Muscle of back (tissue), 11 donors: Measurements from ENCODE around the gene ITPR3. TPM values are rescaled to one million over a fixed set of nuclear protein-coding genes. Genes with fewer than 3 reads are reported as not detected.
"Not testable (repeated sequence)": the region's sequence is repeated elsewhere in the genome, so short reads cannot be mapped to it uniquely, and the experiment has no call there.

Experiments
- DNase-seq, 3 donors: peaks; one replicate each; pipeline versions ENCODE4 v3.0.0 to v3.0.0-alpha.2; 2013
- polyA plus RNA-seq, 10 donors: library from polyadenylated mRNA; unstranded; fragments of 120-200 nt; gene quantifications; one replicate each; pipeline ENCODE4 v1.2.1, GENCODE V29; 2013; ENCODE audit not compliant: insufficient read length in 10 of 10

ITPR3 gene
- polyA plus RNA-seq, 10 donors, result 6.3 to 12.6 (median 8.4) TPM

DNA sequence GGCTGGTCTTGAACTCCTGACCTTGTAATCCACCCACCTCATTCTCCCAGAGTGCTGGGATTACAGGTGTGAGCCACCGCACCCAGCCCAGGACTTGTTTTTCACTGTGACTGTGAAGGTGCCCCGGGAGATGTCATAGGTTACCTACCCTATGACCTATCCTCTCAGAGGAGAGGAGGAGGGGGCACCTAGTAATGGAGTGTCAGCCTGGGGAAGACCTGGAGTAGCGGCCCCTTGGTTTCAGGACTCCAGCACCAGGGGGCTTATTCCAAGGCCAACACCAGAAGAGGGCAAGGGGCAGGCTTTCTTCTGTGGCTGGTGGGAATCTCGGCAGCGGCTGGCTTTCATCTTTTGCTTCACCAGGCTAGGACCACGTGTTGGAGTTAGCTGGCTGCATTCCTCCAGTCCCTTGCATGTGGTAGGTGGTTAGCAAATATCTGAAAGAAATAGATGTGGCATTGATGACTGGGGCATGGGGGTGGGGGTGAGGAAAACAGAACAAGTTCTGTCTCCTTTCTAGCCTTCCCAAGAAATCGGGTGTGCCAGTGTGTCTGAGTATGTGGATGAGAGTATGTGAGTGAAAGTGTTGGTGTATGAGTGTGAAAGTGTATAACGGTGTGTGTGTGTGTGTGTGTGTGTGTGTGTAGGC, 7.9 kb upstream of the ITPR3 start:
- no peak for DNase-seq

GRCh38 chr6:33613795-33614168, 7.3 kb upstream of the ITPR3 start:
- DNase-seq, result no peak

DNA sequence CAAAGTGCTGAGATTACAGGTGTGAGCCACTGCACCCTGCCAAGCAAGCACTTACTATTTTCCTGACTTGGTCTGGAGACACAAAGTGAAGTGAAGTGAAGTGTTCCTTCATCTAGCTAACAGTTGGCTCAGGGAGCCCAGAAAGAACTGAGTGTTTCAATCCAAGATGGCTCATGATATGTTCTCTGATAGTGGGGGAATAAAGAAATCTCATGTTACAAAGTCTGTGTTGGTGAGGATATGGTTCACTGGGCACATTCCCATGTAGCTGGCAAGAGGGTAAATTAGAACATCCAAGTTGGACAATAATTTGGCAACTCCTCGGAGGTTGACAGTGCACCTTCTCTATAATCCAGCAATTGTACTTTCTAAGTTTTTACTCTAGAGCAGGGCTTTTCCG, 5.0 kb upstream of the ITPR3 start:
- DNase-seq, result no peak

GRCh38 chr6:33616913-33617312, 4.2 kb upstream of the ITPR3 start:
- DNase-seq, result no peak

DNA sequence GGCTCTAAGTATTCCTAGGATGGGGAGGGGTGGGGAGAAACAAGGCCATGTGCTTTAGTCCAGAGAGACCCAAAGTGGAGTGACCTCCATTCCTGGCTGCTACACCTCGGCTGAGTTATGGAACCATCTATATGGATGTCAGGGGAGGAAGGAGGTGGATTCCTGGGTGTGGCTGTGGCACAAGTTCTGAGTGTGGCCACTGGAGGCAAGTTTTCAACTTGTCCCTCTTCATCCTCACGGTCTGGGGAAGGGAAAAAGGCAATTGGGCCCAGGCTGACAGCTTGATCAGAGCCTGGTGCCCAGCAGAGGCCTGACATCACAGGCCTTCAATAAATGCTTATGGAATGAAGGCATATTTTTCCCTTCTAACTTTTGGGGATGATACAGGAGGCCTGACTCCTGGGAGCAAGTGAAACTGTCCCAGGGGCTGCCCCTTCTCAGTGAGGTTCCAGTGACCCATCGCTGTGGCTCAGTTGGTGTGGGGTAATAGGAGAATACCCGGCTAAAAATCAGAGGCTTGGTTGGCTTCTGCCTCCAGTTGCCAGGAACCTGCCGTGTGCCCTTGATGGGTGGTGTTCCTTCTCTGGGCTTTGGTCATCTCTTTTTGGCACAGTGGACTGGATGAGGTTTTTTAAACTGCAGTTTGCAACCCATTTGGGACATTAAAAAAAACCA, 1.8 kb upstream of the ITPR3 start:
- no peak for DNase-seq

GRCh38 chr6:33620158-33620855, 815 bp upstream of the ITPR3 start:
- DNase-seq, result peak in 2 of 3 donors; percentile 55 to 89

DNA sequence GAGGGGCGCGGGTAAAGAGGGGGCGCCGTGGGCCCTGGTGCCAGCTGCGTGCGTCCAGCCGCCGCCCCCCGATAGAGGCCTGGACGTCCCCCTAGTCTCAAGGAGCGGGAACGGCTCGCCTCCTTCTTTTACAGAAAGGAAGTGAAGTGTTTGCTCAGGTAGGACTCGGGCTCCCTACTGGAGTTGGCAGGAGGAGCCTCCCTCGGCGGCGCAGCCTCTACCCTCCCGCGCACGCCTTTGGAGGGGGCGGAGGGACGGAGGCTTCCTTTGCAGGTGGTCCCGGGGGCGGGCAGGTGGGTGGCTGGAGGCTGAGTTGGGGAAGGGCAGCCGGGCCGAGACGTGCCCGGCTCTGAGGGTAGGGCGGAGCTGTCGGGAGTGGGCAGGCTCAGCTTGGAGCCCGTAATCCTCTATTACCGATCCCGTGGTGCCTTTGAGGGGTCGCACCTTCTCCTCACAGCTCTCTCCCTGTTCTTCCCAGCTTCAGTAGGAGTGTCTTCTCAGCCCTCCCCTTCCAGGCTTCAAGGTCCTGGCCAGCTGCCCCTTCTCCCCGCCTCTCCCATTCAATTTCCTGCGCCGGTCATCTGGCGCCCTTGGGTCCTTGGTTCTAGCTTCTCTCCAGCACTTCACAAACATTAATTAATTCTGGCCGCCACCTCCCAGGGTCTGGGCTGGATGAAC, 728 bp downstream of the ITPR3 start:
- DNase-seq, result peak in 2 of 3 donors; percentile 52 to 75

DNA sequence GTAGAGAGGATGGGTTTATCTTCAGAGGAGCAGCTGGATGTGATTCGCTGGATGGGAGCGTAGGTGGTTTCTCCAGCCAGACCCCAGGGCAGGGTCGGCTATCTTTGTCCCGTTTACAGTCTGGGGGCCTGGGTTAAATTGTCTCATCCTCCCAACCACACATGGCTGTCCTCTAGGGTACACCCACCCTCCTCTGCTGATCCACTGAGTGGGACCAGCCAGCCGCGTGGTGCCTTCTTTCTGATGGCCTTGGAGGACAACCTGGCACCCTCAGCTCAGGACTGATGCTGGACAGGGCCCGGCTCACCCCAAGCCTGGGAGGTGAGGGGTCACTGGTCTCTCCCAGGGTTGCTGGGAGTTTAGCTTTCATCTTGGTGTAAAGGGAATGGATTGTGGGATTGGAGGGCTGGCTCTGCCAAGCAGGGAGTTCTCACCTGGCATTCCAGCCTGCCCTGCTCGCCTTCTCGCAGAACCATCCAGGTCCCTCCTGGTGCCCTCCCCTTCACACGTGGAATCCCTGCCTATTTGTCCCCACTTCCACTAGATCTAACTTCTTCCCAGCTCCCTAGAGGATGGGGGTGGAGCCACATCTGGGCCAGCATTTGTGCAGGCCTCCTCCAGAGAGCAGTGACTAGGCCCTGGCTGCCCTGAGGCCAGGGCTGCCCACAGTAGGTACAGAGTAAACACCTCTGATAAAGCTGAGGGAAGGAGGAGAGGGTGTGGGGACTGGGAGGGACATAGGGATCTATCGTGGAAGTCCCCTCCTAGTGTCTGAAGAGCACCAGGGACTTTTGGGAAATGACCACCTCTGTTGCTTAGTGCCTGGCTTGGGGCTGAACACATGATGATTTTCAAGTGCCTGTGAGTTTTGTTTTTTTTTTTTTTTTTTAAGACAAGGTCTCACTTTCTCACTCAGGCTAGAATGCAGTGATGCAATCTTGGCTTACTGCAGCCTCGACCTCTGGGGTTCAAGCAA, 1.6 kb downstream of the ITPR3 start:
- DNase-seq, result no peak

DNA sequence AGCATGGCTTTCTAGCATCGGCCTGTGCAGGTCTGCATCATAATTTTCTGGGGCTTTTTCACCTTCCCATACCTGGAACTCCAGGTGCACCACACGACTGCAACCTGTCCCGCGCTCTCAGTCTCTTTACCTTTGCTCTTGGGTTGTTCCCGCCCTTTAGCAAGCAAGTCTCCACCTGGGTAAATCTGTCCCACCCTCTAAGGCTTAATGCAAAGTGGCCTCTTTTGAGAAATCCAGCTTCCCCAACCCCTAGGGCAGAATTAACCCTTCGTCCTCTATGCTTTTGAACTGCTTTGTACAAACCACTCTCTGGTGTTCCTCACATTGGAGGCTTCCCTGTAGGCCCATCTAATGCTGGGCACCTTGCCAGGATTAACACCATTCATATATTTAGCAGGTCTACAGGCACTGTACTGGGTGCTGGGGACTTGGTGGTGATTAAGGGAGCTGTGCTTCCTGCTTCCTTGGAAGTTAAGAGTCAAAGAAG, 2.8 kb downstream of the ITPR3 start:
- DNase-seq, result no peak

DNA sequence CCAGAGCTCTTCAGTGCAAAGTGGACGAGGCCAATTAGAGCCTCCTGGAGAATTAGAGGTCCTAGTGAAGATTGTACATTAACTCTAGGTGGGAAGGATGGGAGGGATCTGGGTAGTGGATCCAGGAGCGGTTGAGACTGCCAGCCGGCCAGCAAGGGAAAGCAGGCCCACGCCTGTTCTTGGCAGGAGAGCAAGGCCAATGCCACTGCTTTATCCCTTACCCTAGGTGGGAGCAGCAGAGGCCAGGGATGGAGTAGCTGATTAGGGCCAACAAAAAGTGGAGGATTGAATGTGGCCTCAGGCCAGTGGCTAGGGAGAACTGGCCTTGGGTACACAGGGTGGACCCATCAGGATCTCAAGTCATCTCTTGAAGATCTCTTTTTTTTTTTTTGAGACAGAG, 3.7 kb downstream of the ITPR3 start:
- DNase-seq, result no peak

GRCh38 chr6:33627876-33628275, 6.8 kb downstream of the ITPR3 start:
- DNase-seq, result no peak

GRCh38 chr6:33628401-33628964, 7.4 kb downstream of the ITPR3 start:
- DNase-seq, result no peak

DNA sequence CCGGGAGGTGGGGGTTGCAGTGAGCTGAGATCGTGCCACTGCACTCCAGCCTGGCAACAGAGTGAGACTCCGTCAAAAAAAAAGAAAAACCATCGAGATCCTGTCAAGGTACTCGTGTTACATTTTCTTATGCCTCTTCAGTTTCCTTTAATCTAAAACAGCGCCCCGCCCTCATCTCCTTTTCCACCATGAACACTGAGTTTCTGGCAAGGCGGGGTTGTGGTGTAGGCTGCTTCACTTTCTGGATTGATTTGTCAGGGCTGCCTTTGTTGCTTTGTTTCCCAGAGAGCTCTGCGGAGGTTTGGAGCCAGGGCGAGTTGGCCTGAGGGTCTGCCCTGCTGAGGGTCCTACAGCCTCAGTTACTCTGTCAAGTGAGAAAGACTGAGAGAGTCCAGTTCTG, 8.9 kb downstream of the ITPR3 start:
- no peak for DNase-seq

GRCh38 chr6:33631521-33631920, 10.4 kb downstream of the ITPR3 start:
- not testable (repeated sequence) for DNase-seq

- DNase-seq, result no peak
Measured at GRCh38 chr6:33631971-33632557, 10.9 kb downstream of the ITPR3 start.

- DNase-seq, result peak in 1 of 3 donors; percentile 48
Measured at GRCh38 chr6:33632558-33633039, 11.5 kb downstream of the ITPR3 start.

DNA sequence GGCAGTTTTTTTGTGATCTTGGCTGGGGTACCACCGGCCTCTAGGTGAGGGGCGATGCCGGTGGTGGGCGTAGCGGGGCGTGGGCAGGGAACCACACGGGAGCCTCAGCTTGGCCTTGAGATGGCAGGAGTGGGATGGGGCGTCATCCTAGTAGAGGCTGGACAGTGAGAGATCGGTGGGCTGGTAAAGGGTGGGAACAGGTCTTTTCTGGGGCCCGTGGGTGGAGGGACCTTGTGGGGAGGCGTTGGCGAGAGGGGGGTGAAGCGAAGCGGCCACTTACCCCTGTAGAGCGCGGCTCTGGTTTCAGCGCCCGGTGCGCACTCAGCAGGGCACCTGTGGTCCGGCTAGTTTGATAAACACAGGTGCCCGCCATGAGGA, 12.0 kb downstream of the ITPR3 start:
- DNase-seq, result no peak

- peak in 1 of 3 donors; percentile 61 for DNase-seq
Measured at GRCh38 chr6:33633462-33634158, 12.5 kb downstream of the ITPR3 start.

- peak in 1 of 3 donors; percentile 35 for DNase-seq
Measured at GRCh38 chr6:33634161-33634727, 13.1 kb downstream of the ITPR3 start.
